HG02884 (cell line): ENCODE measurements around the gene KCNMA1.

Source experiments
- ATAC-seq: cut with Tn5 transposase; IDR thresholded peaks from one replicate; pipeline ENCODE4 v1.9.1; 2021; ENCODE audit warnings: mild to moderate bottlenecking, moderate library complexity; ENCODE audit not compliant: unreplicated experiment

KCNMA1 gene

DNA sequence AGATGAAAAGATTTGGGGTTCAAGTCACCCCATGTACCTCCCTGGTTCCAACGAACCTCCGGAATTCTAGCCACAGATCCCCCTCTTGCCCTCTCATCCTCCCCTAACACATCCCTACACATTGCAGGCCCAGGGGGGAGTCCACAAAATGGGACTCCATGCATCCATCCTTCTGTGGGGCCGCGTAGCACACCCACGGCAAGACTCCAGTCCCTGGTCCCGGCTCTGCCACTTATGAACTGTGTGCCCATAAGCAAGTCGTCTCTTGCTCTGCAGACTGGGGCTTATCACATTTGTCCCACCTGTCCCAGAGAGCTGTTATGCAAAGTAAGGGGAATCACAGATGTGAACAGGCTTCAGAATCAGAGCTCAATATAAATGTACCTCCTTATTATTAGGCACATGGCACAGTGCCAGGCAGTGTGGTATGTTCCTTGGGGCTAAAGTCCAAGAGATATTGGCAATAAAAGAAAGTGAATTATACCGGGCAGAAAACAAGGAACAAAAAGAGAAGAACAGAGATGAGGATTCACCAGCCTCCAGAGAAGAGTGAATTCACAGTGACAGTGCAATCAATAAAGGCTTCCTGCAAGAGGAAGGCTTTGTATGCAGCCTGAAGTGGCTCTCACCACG, 73.9 kb downstream of the KCNMA1 start:
- ATAC-seq = no peak

DNA sequence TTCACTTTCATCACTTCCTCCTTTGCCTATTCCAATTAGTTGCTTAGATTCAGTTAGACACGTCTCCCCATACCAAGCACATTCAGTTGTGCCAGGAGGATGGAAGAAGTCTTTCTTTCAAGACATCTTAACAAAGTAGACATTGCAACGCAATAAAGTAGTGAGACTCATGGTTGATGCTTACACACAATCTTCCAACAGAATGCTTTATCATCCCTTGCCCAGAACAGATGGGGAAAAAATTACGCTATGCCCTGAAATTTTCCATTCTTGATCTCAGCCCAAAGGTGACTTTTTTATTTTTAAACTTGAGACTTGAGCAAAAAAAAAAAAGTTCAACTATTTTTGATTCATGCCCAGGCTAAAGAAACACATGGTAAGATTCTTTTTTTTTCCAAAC, 74.9 kb downstream of the KCNMA1 start:
- no peak for ATAC-seq

DNA sequence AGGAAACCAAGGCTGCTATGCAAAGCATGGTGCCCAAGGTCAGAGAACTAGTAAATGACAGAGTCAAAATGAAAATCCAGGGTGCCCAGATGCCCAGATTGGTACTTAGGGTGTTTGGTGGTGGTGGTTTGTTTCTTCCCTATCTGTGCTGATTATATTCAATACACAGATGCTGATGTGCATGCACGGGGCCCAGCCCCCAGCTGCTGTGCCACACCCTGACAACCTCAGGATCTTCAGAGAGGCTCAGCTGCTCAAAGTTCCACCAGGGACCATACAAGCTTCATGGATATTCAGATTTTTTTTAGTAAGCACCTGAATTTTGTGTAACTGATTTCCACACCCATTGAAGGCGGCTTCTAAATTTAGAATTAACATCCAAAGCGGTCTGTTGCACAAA, 75.6 kb downstream of the KCNMA1 start:
- ATAC-seq = no peak

DNA sequence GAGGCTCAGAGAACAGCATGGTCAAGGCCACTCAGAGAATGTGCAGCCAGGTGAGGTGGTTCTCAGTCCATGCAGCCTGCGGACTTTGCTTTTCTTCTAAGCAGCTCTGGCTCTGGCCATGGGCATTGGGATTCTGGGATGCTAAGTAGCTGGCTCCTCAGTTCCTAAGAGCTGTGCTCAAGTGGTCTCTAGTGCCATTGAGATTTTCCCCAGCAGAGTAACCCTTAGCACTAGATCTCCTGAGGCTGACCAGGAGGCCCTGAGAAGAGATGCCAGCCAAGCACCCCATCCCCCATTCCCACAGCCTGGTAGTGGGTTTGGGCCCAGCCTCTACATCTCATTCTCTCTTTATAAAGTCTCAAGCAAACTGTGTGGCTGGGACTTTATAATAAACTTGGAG, 77.1 kb downstream of the KCNMA1 start:
- ATAC-seq = no peak

DNA sequence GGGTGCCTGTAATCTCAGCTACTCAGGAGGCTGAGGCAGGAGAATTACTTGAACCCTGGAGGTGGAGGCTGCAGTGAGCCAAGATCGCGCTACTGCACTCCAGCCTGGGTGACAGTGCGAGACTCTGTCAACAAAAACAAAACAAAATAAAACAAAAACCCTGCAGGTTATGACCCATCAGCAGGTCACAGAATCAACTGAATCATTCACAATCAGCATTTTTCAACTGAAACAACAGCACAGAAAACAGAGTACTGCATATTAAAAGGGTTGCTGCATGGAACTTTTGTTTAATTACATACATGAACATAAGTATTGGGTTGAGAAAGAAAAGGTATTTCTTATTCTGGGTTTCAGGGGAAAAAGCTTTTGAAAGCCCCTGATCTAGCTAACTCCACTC, 77.6 kb downstream of the KCNMA1 start:
- ATAC-seq = no peak

DNA sequence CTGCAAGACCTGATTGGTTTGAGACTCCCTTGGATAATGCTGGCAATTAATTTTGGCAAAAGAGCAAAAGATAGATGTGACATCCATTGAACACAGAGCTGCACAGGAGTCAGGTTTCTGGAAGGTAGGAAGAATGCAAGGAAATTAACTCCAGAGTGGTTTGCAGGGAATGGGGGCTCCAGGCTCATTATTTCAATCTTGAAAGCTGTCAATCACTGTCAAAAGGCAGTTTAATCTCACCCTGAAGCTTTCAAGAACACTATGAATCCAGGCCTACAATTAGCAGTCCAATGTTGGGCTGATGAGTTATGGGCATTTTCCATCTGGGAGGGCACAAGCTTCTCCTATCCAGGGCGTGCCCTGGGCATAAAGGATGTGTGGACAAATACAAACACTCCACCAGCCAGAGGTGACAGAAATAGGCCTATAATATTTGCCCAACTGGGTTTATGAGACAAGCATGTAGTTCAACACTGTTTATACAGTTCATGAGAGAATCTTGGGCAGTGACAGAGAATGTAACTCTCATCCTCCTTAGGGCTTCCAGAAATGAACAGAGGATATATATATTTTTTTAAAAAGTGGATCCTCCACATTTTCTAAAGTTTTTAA, 80.5 kb downstream of the KCNMA1 start:
- no peak for ATAC-seq

DNA sequence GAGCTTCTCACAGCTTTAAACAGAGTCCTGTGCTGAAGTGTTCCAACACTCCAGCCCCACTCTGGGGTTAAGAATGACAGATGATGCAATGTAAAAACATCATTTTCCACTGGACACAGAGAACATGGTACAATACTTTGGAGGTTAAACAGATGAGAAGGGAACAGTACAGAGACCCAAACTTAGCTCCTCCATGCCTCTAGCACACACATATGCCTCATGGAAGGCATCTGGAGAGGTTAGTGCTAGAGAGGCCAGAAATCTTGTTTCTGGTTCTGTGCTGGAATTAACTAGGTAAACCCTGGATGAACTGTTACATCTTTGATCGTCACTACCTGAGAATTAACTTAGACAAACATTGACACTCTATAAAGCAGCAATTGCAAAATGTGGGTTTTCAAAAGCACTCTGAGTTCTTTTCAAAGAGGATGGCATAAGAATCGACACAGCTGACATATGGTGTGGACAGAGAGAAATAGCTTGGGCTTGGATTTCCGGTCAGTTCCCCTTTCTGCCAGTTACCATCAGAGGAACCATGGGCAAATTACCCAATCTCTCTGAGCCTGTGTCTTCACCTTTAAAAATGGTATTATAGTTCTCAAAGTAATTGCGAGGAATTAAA, 81.9 kb downstream of the KCNMA1 start:
- no peak for ATAC-seq

DNA sequence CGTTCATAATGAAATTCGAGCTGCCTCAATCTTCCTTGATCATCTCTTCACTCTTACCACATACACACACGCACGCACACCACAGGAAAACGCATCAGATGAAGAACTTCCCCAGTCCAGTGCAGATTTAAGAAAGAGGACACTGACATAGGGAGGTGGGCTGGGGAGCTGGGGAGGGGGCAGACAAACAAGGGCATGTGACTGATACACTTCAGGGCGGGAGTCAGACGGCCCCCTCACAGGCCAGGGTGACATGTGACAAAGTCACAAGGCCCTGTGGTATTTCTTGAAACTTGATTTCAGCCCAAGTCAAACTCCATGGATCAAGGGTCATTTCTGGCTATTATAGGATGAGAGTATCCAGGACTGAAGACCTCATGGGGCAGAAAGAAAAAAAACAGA, 82.6 kb downstream of the KCNMA1 start:
- no peak for ATAC-seq

DNA sequence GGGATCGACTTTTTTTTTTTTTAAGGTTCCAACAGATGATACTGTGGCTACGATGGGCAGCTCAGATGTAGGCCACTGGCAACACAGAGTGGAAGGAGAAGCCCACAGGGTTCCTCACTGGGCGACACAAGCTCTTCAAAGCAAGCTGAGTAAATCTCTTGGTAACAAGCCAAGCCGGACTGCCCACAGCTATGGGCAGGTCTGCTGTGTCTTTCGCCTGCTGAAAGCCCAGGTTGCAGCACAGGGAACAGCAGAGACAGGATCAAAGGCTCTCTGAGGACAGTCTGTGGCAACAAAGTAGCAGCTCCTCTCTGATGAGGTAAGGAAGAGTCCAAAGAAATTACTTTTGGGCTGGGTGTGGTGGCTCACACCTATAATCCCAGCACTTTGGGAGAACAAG, 83.6 kb downstream of the KCNMA1 start:
- no peak for ATAC-seq

DNA sequence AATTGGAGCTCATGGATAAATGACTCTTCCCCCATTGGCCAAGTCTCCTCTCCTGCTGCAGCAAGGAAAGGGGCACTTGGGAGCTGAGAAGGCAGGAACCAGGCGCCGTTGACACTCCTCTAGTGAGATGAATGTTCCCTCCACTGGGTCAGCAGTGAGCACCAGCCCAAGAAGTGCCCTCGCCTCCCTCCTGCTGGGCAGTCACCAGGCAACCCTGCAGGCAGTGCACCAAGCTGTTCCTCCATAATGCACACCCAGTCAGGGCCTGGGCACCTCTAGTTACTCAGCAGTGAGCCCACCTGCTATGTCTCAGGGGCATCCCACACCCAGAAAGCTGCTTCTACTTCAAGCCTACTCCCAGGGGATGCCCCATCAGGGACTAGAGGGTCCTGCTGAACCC, 84.3 kb downstream of the KCNMA1 start:
- no peak for ATAC-seq

DNA sequence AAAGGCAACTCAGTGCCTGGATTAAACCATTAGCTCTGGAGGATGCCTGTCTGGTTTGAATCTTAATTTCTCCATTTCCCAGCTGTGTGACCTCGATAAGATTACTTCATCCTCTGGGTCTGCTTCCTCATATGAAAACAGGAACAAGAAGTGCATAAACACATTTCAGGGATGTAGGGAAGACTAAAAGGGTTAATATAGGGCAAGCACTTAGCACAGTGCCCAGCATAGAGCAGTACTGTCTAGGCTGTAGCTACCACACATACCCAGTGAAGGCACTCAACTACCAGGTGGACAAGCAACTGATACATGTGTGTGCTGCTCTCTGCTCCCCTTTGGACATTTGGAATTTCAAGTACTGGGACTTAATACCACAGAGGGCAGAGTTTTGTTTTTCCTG, 85.4 kb downstream of the KCNMA1 start:
- no peak for ATAC-seq

DNA sequence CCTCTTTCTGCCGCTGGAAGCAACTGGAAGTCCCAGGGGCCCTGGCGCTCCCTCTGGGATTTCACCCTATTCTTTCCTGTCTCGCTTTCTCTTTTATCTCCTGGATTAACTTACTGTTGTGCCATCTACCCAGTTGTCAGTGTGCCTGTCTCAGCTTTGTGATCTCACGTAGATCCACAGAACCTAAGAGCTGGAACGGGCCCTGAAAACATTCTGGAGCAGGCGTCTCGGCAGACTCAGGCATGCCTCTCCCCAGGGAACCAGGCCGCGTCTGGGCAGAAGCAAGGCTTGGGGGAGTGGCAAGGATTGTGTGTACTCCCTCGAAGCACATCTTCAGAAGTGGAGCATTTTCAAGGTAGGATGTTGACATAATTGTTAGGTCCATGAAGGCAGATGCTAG, 87.2 kb downstream of the KCNMA1 start:
- ATAC-seq = no peak

DNA sequence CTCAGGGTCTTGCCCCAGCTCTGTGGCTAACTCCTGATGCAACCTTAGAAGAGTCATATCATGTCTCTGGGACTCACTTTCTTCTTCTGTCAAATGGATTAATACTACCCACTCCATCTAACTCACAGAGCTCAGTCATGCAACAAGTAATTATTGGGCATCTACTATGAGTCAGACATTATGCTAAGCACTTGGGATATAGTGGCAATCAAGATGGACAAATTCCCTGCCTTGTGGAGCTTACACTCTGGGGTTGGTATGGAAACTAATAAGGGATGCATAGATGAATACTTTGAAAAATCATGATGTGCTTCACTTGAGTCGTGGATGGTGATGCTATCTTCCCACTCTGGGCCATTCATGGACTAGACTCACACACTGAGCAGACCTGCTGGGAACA, 88.9 kb downstream of the KCNMA1 start:
- ATAC-seq = no peak

DNA sequence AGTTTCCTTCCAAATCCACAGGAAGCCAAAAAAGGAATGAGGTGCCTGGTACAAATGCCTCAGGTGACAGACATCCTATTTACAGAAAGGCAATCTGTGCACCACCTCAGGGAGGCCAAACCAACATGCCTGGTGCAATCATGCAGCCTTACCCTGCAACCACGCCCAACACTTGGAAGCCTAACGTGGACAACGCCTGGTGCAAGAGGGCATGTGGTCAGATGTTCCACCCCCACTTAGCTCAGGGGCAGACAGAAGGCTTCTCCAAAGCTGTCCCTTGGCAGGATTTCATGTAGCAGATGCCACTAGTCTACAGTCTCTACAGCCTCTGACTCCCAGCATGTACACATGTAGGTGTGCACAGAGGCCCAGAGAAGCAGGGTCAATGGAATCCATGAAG, 89.5 kb downstream of the KCNMA1 start:
- no peak for ATAC-seq

DNA sequence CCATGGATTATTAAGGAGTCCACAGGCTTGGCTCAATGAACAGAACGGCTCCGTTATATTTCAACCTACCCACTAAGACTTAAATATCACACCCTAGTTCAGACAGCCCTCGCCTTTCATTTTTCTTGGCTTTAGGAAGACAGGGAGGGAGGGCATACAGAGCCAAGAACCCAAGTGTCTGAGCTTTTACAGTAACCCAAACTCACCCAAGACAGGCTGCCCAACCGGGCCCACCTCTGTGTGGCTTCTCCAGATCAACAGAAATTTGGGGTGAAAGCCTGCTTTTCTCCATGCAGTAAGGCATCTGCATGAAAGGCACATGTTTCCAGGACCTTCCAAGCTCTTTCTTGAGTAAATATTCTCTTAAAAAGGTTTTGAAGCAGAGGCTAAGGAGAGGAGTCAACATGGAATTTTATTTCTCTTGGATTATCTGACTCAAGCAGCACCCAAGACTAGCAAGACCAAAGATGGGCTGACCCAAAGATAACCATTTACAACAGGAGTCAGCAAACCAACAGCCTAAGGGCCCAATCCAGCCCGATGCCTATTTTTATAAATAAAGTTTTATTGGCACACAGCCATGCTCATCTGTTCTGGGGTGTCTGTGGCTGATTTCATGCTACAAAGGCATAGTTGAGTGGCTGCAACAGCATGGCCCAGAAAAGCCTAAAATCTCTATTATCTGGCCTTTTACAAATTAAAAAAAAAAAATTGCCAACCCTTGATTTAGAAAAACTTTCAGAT, 90.1 kb downstream of the KCNMA1 start:
- ATAC-seq = no peak

DNA sequence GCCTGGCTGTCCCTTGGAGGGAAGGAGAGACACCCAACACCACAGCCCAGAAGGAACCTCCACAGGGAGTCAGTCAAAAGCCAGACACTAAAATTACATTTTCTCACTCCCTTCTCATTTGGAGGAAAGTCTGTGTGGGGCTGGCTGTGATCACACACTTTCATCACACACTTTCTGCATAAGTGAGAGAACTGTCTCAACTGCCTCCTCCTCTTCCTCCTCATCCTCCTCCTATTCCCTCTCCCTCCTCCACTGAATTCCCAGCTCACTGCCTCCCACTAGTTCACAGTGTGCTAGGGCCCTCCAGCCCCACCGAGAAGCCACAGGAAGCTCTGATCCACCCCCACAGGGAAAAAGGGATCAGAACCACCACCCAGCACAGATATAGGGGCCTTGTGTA, 91.6 kb downstream of the KCNMA1 start:
- no peak for ATAC-seq

DNA sequence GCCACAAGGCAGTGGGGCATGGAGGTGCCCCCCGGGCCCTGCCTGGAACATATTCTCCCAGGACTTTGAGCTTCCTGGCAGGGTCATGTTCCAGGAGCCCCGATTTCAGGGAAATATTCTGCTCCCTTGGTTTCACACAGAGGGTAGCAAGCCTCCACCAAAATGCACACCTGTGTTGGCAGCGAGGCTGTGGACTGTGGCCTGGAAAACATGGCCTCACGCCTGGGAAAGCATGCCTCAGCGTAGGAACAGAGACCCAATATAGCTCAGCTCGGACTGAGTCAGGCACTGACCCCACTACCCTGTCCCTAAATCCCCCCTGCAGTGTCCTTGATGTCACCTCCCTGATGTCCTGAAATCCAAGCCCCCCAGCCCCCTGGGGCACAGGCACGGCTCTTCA, 92.0 kb downstream of the KCNMA1 start:
- ATAC-seq = no peak

DNA sequence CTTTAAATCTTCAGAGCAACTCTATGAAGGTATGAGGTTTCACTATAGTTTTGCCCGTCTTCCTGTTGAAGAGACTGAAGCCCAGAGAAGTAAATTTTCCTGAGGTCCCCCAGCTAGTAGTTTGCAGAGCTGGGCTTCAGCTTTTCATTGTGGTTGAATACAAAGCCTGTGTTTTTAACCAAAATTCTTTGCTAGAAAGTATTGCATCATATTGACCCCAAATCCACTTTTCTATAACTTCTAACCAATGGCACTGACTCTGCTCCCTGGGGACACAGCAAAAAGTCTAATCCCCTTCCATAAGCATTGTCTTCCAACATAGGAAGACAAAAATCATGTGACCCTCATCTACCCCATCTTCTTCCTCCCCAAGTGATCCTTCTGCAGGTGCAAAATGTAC, 93.0 kb downstream of the KCNMA1 start:
- no peak for ATAC-seq

DNA sequence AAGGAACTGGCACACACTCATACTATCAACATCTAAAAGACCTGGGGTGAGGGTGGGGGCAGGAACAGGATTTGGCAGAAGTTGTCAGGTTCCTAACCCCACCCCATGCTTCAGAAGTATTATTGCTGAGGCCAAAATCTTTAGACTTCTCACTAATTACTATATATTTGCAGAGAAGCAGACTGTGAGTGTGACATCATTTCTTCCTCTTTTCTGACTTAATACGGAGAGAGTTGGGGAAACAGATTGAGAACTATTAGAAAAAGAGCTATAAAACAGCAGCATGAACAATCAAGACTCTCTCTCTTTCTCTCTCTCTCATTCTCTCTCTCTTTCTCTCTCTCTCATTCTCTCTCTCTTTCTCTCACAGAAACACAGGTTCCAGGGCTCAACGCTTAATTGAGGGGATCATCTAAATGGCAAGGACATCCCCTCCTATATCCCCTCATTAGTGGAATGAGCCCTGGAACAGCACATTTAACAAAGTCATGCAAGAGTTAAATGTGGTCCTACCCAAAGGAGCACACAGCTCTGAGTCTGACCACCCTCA, 94.8 kb downstream of the KCNMA1 start:
- no peak for ATAC-seq

DNA sequence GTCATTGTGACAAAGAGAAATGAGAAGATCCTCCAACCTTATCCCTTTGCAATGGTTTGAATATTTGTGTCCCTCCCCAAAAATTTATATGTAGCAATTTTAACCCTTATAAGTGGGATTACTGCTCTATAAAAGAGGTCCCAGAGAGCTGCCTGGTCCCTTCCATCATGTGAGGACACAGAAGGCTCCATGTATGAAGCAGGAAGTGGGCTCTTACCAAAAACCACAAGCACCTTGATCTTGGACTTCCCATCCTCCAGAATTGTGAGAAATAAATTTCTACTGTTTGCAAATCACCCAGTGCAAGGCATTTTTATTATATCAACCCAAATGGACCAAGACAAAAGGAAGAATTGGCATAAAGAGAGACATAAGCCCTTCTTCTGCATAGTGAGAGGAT, 95.7 kb downstream of the KCNMA1 start:
- ATAC-seq = no peak

DNA sequence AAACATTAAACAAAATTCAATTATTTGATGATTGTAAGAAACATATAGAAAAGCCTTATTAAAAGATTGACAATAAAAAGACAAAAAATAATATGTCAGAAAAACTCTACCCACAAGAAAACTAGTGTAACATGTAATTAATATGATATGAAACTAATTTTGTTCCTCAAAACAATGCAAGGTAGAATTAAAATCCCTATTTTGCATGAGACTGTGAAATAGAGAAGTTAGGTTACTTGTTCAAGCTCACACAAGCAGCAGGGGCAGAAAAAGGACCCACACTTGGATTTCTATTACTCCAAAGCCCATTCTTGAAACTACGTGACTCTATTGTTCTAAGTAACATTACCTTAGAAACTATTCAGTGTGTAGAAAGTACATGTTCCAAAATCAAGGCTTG, 96.4 kb downstream of the KCNMA1 start:
- ATAC-seq = no peak
